RWPE2 (cell line): Measurements from ENCODE around the gene HDAC4.
A peak's percentile ranks its signal among the peaks of the same experiment; 100 is the strongest.

ENCODE experiments used
- ATAC-seq: fragments of 200-7000 bp; cut with Tn5 transposase; 3 replicates; pipeline ENCODE4 v1.9.1; 2021; ENCODE audit warnings: low read depth
- DNase-seq: peaks from one replicate; pipeline ENCODE4 v3.0.0-alpha.2; 2020; ENCODE audit warnings: low spot score
- H3K27ac ChIP-seq: fragments of 450-650 bp; 2 replicates; pipeline ENCODE4 v1.5.1; 2017; ENCODE audit warnings: mild to moderate bottlenecking; ENCODE audit not compliant: poor library complexity, severe bottlenecking
- H3K27me3 ChIP-seq: fragments of 250-450 bp; sonication (Bioruptor Pico); 2 replicates; pipeline ENCODE4 v1.5.1; 2021; ENCODE audit warnings: mild to moderate bottlenecking, moderate library complexity; ENCODE audit not compliant: insufficient read depth, poor library complexity, severe bottlenecking
- H3K36me3 ChIP-seq: fragments of 250-450 bp; sonication (Bioruptor Pico); 2 replicates; pipeline ENCODE4 v1.5.1; 2020; ENCODE audit warnings: low read depth, mild to moderate bottlenecking, moderate library complexity
- H3K4me1 ChIP-seq: fragments of 250-450 bp; sonication (Bioruptor Pico); 2 replicates; pipeline ENCODE4 v1.5.1; 2021; ENCODE audit warnings: mild to moderate bottlenecking, moderate library complexity; ENCODE audit not compliant: insufficient read depth, poor library complexity, severe bottlenecking
- H3K4me3 ChIP-seq: fragments of 250-450 bp; sonication (Bioruptor Pico); 2 replicates; pipeline ENCODE4 v1.5.1; 2021; ENCODE audit warnings: mild to moderate bottlenecking, moderate library complexity; ENCODE audit not compliant: severe bottlenecking
- H3K9me3 ChIP-seq: fragments of 250-450 bp; sonication (Bioruptor Pico); 2 replicates; pipeline ENCODE4 v1.5.1; 2021; ENCODE audit warnings: mild to moderate bottlenecking, moderate library complexity; ENCODE audit not compliant: severe bottlenecking
- TF ChIP-seq, protein P1 (sequence below): fragments of 450-650 bp; IDR thresholded peaks from one replicate; pipeline ENCODE4 v1.5.1; 2017; ENCODE audit warnings: mild to moderate bottlenecking, moderate library complexity; ENCODE audit not compliant: poor library complexity, severe bottlenecking

HDAC4 gene

GRCh38 chr2:239110595-239111048 lies 290.2 kb downstream of the HDAC4 start:
- Histone ChIP-seq H3K4me1 (no peaks in the 10 kb centered on the region), H3K27ac (no peak overlapping the region)
- TF ChIP-seq, protein P1, sequence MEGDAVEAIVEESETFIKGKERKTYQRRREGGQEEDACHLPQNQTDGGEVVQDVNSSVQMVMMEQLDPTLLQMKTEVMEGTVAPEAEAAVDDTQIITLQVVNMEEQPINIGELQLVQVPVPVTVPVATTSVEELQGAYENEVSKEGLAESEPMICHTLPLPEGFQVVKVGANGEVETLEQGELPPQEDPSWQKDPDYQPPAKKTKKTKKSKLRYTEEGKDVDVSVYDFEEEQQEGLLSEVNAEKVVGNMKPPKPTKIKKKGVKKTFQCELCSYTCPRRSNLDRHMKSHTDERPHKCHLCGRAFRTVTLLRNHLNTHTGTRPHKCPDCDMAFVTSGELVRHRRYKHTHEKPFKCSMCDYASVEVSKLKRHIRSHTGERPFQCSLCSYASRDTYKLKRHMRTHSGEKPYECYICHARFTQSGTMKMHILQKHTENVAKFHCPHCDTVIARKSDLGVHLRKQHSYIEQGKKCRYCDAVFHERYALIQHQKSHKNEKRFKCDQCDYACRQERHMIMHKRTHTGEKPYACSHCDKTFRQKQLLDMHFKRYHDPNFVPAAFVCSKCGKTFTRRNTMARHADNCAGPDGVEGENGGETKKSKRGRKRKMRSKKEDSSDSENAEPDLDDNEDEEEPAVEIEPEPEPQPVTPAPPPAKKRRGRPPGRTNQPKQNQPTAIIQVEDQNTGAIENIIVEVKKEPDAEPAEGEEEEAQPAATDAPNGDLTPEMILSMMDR = no peak

GRCh38 chr2:239109928-239110545 lies 290.8 kb downstream of the HDAC4 start:
- Histone ChIP-seq H3K27ac (no peak overlapping the region), H3K9me3 (no peaks in the 10 kb centered on the region), H3K4me3 (no peak overlapping the region), H3K27me3 (no peaks in the 10 kb centered on the region), H3K36me3 (no peaks in the 10 kb centered on the region), H3K4me1 (no peaks in the 10 kb centered on the region)
- ATAC-seq (no peak), DNase-seq (no peak)
- TF ChIP-seq, protein P1 = no peak

More at GRCh38 chr2:239110595-239111048, 290.2 kb downstream of the HDAC4 start:
- no peak for DNase-seq
- no peak for ATAC-seq
- Histone ChIP-seq H3K4me3 (no peak overlapping the region), H3K27me3 (no peaks in the 10 kb centered on the region), H3K36me3 (no peaks in the 10 kb centered on the region), H3K9me3 (no peaks in the 10 kb centered on the region)

DNA sequence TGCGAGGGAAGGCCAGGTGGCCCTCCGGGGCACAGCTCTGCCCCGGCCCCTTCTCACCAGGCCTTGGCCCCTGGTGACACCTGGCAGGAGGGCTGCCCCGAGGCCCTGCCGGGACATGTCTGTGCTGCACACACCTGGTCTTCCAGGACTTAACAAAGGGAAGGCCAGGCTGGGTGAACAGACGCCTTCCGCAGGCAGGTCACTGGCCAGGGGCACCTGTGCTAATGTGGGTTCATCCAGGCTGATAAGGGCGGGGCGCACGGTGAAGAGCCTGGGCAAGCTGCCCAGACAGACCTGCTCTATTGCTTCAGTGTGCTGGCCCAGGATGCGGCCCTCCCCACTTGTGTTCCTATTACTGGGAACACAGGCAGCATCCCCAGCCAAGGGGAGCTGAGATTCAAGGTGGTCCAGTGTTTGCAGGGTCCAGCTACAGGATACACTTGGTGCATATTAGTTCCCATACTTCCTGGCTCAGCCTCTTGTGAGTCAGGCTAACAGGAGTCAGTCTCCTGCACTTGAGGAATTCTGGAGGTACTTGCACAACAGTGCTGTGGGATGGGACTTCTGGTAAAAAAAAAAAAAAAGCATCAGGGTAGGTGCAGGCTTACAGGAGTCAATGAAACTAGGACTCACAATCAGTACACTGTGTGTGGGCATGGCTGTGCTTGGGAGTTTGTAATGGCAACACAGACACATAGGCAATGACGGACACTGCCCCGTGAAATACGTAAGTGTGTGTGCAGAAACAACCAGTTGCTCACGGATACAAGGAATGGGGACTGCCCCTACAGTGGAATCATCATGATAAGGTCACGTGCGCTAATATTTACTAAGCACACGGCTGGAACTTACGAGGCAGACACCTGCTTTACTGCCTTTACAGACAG lies 291.5 kb downstream of the HDAC4 start:
- H3K27ac ChIP-seq = no peak overlapping the region
- peak; percentile 65 for ATAC-seq
- no peak for DNase-seq
- no peaks in the 10 kb centered on the region for H3K9me3 ChIP-seq
- TF ChIP-seq, protein P1 = no peak
- H3K4me3 ChIP-seq = no peak overlapping the region
- H3K27me3 ChIP-seq = no peaks in the 10 kb centered on the region
- no peaks in the 10 kb centered on the region for H3K4me1 ChIP-seq
- H3K36me3 ChIP-seq = no peaks in the 10 kb centered on the region

GRCh38 chr2:239108459-239108858 lies 292.4 kb downstream of the HDAC4 start:
- Histone ChIP-seq H3K27ac (no peak overlapping the region), H3K4me1 (no peaks in the 10 kb centered on the region), H3K4me3 (no peak overlapping the region), H3K9me3 (no peaks in the 10 kb centered on the region), H3K36me3 (no peaks in the 10 kb centered on the region), H3K27me3 (no peaks in the 10 kb centered on the region)
- TF ChIP-seq, protein P1 = no peak
- ATAC-seq (no peak), DNase-seq (no peak)
